Fibroblast of skin of right biceps (primary cell): ENCODE measurements around the gene TNNI3K.

Source experiments
- DNase-seq: peaks from one replicate; pipeline ENCODE4 v3.0.0-alpha.2; 2013

TNNI3K gene

DNA sequence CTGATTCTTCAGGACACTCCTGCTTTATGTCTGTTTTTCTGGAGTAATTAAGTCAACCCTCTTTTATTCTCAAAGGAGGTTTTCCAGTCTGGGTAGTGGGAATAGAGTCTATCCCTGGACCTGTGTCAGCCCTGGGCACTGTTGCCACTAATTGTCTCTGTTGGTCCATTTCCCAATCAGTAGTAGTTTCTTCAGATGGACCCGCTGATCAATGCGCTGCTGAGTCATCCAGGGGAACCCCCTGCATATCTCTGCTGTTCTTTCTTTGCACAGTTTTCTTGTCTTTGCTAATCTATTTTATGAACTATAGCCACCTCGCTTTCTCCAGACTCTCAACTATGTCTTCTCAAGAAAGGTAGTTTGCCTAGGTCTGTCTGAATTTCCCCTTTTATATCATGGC, 82.5 kb downstream of the TNNI3K start:
- DNase-seq = no peak

- DNase-seq = no peak
Measured at GRCh38 chr1:74323937-74324473, 88.8 kb downstream of the TNNI3K start.

- DNase-seq = no peak
Measured at GRCh38 chr1:74324684-74325448, 89.7 kb downstream of the TNNI3K start.

GRCh38 chr1:74328851-74329250, 93.7 kb downstream of the TNNI3K start:
- DNase-seq = no peak

GRCh38 chr1:74333244-74333643, 98.1 kb downstream of the TNNI3K start:
- DNase-seq = no peak

DNA sequence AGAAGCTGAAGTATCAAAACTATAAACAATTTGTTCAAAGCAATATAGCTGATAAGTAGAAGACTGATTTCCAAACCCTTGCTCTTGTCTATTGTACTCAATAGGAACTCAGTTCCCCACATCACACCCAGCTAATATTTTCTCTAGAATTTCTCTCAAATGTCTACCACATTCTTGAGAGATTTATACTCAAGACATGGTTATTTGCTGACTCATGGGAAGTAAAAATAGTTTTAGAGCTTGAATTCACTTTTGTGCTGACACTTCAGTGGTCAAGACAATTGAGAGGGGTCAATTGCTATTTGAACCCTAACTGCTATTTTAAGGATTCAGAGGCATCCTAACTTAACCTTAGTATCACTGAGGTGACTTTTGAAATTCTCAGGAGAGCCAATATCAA, 99.0 kb downstream of the TNNI3K start:
- peak; percentile 30 for DNase-seq

GRCh38 chr1:74340656-74341055, 105.5 kb downstream of the TNNI3K start:
- DNase-seq = no peak

DNA sequence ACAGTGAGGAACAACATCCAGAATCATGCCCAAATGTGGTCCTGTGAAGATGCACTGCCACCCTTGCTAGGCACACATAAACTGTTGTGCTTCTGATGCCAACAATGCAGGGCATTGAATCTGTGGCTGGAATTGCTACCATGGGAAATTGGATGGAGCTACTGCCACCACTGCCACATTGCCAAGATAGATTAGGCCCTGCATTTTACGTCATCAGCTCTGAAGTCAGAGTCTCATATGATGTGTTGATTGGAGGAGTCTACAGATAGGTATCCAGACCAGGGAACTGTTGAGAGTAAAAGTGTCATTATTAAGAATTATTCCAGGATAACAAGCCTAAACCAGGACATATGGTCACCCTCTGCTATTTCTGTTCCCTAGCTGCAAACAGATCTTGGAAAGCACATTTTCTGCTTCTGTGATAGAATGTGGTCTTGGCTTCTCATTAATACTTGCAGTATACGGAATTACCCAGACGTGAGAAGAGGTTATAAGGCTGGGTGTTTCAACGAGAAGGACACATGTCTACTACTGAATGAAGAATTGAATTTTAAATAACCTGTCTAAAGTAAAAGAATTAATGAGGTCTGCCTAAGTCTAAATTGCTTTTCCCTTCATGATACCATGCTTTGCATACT, 106.6 kb downstream of the TNNI3K start:
- no peak for DNase-seq

- peak; percentile 22 for DNase-seq
Measured at GRCh38 chr1:74343216-74343615, 108.0 kb downstream of the TNNI3K start.

DNA sequence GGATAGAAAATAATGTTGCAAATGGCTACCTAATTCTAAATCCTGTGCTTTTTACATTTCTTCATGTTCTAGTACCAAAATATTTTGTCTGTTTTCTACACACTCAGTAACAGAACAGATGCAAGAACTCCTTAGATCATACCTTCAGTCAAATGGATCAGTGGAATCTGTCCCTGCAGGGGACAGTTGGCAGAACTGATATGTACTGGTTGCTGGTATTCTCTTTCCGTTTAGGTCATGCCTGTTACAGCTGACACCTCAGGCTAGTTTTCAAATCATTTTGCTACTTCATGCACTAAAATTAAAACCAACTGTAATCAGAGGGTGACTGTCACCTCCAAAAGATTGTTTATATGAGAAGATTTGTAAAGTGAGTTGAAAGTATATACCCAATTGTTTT, 109.2 kb downstream of the TNNI3K start:
- no peak for DNase-seq

DNA sequence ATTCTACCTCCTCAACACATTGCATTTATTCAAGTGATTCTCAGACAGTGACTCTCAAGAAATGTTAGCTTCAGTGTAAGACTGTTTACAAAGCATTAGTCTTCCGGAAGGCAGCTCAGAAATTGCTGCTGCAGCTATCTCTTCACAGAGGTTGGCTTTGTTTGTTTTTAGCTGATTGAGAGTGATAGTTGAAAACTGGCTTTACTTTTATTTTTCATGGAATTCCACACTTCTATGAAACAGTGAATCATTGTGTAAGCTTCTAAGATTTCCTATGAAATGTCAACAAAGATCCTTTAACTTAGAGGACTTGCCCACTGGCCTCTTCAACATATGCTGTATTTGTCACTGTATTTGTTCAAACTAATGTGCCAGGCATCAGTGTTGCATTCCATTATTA, 121.3 kb downstream of the TNNI3K start:
- DNase-seq = peak; percentile 3

GRCh38 chr1:74357150-74357549, 122.0 kb downstream of the TNNI3K start:
- no peak for DNase-seq

GRCh38 chr1:74357756-74358155, 122.6 kb downstream of the TNNI3K start:
- no peak for DNase-seq

DNA sequence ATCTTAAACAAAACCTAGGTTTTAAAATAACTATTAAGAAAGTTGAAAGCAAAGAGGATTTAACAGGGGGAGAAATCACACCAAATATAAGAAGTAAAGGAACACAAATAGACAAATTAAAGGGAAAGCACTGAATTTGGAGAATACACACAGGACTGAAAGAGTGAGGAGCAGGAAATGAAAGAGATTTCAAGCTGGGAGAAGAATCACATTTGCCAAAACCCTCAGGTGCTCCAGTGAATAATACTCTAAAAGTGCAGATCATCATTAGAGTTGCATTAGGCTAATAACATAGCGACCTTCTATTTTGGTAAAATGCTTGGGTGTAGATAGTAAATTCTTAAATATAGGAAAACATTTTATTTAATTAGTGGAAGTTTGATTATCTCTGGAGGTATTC, 127.5 kb downstream of the TNNI3K start:
- DNase-seq = no peak

GRCh38 chr1:74363220-74363619, 128.0 kb downstream of the TNNI3K start:
- DNase-seq = no peak

DNA sequence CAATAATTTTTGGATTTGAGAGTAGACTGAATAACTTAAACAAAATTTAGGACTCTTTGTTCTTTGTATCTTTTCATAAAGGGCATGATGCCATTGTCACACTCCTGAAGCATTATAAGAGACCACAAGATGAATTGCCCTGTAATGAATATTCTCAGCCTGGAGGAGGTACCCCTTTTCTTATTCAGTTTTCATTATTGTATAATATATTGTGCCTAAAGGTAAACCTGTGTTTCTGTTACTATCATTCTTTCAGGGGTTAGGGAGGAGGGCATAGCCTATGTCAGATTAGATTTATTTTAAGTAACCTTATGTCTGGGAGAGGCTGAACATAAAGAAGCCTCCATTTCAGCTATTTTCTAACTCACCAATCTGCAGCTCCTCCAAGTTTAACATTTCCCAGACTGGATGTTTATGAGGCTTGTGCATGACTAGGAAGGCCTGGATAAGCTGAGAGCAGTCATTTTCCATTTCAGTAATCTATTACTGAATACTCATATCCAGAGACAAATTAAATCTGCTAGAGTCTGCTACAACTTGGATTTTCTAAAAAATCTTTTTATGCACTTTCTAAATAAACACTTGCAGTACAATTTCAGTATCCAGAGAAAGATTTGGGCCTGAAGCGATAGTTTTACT, 132.1 kb downstream of the TNNI3K start:
- no peak for DNase-seq

GRCh38 chr1:74368335-74368734, 133.1 kb downstream of the TNNI3K start:
- peak; percentile 55 for DNase-seq

GRCh38 chr1:74375376-74375775, 140.2 kb downstream of the TNNI3K start:
- DNase-seq = peak; percentile 2

- DNase-seq = no peak
Measured at GRCh38 chr1:74380252-74380651, 145.1 kb downstream of the TNNI3K start.

DNA sequence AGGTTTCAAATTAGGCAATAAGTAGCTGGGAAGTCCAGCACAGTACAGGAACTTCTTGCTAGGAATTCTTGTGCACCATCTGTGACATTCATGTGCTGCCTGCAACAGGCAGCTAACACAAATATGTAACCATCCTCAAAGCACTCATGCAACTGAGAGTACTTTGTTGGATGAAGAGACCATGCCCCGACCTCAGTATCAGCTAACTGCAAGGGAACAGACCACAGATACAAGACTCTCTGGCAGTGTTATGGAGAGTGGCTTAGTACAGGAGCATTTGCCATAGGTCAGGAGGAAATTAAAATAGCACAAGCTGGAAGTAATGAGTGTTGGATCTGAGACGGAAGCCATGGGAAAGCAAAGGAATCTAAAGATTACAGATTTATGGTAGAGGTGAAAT, 153.7 kb downstream of the TNNI3K start:
- DNase-seq = no peak

DNA sequence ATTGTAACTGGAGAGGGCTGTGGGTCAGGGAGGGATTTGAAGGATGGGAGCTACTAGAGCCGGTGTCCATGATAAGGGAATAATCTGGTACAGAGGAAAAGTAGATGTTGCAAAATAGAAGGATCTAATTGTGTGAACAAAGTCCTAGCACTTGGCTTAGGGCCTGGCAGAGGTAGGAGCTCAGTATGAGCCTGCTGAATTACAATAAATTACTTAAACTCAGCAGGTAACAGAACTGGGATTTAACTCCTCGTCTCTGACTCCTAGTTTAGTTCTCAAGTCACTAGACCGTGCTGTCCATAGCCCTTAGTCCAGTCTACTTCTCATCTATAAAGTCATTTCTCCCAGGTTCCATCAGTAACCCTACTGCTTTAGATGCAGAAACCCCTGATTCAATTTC, 157.0 kb downstream of the TNNI3K start:
- DNase-seq = no peak

DNA sequence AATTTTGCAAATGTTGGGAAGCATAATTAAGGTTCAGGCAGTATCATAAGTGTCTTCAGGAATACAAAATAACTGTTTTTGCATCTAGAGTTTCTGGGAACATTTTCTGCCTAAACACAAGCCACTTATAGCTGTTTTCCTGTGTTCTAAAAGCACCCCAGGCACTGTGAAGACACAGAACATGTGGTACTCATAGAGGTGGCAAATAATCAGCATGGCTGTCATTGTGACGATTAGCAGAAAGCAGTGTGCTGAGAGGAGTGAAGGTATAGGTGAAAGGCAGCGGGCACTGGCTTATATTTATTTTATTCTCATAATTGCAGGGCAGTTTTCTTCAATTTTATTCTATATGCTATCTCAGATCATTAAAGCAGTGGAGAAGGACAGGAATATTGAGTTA, 157.7 kb downstream of the TNNI3K start:
- DNase-seq = no peak

GRCh38 chr1:74395571-74395970, 160.4 kb downstream of the TNNI3K start:
- DNase-seq = peak; percentile 4

DNA sequence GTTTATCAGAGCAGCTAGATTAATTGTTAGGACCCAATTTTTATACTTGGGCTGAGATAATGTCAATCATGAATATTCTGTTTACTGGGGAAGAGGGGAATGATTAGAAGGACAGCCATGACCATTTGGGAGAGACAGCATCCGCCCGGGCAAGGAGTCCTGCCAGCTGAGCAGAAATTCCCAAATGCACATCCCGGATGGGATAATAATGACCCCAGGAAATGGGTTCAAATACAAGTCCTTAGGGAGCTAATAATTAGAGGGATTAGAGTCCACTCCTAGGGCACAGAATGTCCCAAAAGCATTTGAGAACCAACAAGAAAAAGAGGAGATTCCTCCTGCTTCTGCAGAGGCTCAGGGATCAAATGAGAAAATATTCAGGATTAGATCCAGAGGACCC, 161.3 kb downstream of the TNNI3K start:
- DNase-seq = no peak
